ENCODE results near the gene RHOF.

Gene RHOF

DNA sequence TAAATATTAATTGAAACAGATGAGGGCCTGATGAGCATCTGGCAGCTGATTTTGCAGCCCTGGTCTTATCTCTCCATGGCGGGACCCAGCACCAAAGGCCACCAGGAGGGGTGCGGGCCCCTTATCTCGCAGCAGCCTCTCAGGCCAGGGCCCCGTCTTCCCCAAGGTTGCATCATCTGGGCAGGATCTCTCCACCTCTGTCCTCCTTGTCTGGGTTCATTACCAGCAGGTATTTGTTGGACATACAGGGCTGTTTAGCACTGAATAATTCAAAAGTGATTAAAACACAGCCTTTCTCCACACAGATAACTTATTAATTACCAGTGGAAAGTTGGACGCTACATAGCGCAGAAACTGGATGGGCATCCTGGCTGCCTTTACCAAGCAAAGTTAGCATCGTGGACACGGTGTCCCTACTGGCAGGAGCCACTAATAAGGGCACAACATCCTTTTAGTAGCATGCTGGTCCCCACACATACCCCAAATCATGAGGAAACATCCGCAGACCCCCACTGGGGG, 55.1 kb downstream of the RHOF start:
- H3K4me1 Mint-ChIP-seq = no peaks in the 10 kb centered on the region
- no peaks in the 10 kb centered on the region for H3K27me3 Mint-ChIP-seq
- no peak overlapping the region for H3K4me3 Mint-ChIP-seq
- H3K36me3 Mint-ChIP-seq = no peaks in the 10 kb centered on the region
- no peaks in the 10 kb centered on the region for H3K9me3 Mint-ChIP-seq
- H3K27ac Mint-ChIP-seq = no peak overlapping the region

DNA sequence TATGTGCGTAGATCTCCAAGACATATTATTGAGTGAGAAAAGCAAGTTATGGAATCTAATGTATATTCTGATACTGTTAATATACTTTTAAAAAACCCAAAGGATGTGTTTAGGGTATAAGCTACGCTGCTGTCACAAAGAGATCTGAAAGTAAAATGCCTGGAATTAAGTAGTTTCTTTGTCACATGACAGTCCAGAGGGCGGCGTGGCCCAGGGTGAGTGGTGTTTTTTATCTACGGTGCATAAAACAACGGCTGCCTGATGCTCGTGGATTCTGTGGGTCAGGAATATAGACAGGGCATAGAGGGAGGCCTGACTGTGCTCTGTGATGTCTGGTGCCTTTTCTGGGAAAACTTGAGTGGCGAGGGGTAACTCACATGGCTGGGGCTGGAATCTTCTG, 59.6 kb downstream of the RHOF start:
- Mint-ChIP-seq H3K36me3 (no peaks in the 10 kb centered on the region), H3K4me1 (no peaks in the 10 kb centered on the region), H3K4me3 (no peak overlapping the region), H3K27me3 (no peaks in the 10 kb centered on the region), H3K27ac (no peak overlapping the region), H3K9me3 (no peaks in the 10 kb centered on the region)

DNA sequence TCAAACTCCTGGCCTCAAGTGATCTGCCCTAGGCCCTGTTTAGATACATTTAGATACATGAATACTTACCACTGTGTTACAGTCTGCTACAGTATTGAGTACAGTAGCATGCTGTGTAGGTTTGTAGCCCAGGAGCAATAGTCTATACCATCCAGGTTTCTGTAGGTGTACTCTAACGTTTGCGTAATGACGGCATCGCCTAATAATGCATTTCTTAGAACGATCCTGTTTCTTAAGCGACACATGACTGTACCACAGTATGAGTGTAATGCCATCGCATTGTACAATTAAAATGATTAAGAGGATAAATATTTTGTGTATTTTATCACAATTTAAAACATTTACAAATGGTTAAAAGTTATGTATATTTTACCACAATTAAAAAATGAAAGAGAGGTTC, 62.0 kb downstream of the RHOF start:
- Mint-ChIP-seq H3K9me3 (no peaks in the 10 kb centered on the region), H3K4me3 (no peak overlapping the region), H3K27ac (no peak overlapping the region)

DNA sequence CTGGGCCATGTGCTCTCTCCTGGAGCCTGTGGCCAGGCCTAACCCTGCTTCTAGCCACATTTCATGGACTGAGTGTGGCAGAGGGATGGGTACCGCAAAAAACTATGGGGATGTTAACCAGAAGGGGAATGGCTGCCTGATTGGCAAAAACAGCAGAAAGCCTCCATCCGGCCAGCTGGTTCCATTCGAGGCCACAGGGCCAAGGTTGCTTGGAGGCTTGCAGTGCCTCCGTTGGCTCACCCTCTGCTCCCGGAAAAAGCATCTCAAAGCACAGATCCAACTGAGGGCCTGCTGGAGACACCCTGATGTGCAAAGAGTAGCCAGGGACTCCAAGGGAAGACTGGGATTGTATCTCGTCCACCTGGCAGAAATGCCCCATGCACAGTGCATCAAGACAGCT, 64.5 kb downstream of the RHOF start:
- no peak overlapping the region for H3K4me3 Mint-ChIP-seq
- no peaks in the 10 kb centered on the region for H3K4me1 Mint-ChIP-seq
- H3K27ac Mint-ChIP-seq = no peak overlapping the region
- H3K27me3 Mint-ChIP-seq = no peaks in the 10 kb centered on the region
- H3K36me3 Mint-ChIP-seq = no peaks in the 10 kb centered on the region
- no peaks in the 10 kb centered on the region for H3K9me3 Mint-ChIP-seq

More for the DNA sequence above, 62.0 kb downstream of the RHOF start:
- H3K4me1 Mint-ChIP-seq = no peaks in the 10 kb centered on the region
- no peaks in the 10 kb centered on the region for H3K36me3 Mint-ChIP-seq
- no peaks in the 10 kb centered on the region for H3K27me3 Mint-ChIP-seq
